ENCODE measurements around the gene CLEC4D.
"Not testable (repeated sequence)": the region's sequence is repeated elsewhere in the genome, so short reads cannot be mapped to it uniquely, and the experiment has no call there.

CLEC4D gene

GRCh38 chr12:8537820-8538219, 24.5 kb downstream of the CLEC4D start:
- not testable (repeated sequence) for DNase-seq

- DNase-seq: not testable (repeated sequence)
Measured at GRCh38 chr12:8540831-8541230, 27.5 kb downstream of the CLEC4D start, which contains the start of gene CLEC4E. Gene CLEC4E, minus strand, starts transcription at chr12:8540905. Its CDS starts 108 bp downstream, at chr12:8540797.

GRCh38 chr12:8541562-8541961, 28.3 kb downstream of the CLEC4D start:
- DNase-seq: no peak

- DNase-seq: peak; percentile 76
Measured at GRCh38 chr12:8544295-8544694, 31.0 kb downstream of the CLEC4D start.

GRCh38 chr12:8546591-8546990, 33.3 kb downstream of the CLEC4D start:
- DNase-seq: no peak

- DNase-seq: no peak
Measured at GRCh38 chr12:8547645-8548044, 34.3 kb downstream of the CLEC4D start.

- DNase-seq: no peak
Measured at GRCh38 chr12:8548192-8548591, 34.9 kb downstream of the CLEC4D start.

- no peak for DNase-seq
Measured at GRCh38 chr12:8549381-8549780, 36.1 kb downstream of the CLEC4D start.

- DNase-seq: no peak
Measured at GRCh38 chr12:8553088-8553627, 39.9 kb downstream of the CLEC4D start.

- DNase-seq: no peak
Measured at GRCh38 chr12:8554451-8555195, 41.3 kb downstream of the CLEC4D start.

GRCh38 chr12:8556531-8557097, 43.3 kb downstream of the CLEC4D start:
- no peak for DNase-seq

- DNase-seq: no peak
Measured at GRCh38 chr12:8559676-8560075, 46.4 kb downstream of the CLEC4D start.

- DNase-seq: no peak
Measured at GRCh38 chr12:8561011-8561410, 47.7 kb downstream of the CLEC4D start.

- DNase-seq: no peak
Measured at GRCh38 chr12:8562310-8562709, 49.0 kb downstream of the CLEC4D start.

GRCh38 chr12:8563356-8563755, 50.1 kb downstream of the CLEC4D start:
- no peak for DNase-seq

GRCh38 chr12:8564656-8565055, 51.4 kb downstream of the CLEC4D start:
- no peak for DNase-seq

GRCh38 chr12:8566052-8566451, 52.7 kb downstream of the CLEC4D start:
- not testable (repeated sequence) for DNase-seq

GRCh38 chr12:8566525-8566924, 53.2 kb downstream of the CLEC4D start:
- DNase-seq: no peak
